ENCODE data around the gene CAMK2B.

DNA sequence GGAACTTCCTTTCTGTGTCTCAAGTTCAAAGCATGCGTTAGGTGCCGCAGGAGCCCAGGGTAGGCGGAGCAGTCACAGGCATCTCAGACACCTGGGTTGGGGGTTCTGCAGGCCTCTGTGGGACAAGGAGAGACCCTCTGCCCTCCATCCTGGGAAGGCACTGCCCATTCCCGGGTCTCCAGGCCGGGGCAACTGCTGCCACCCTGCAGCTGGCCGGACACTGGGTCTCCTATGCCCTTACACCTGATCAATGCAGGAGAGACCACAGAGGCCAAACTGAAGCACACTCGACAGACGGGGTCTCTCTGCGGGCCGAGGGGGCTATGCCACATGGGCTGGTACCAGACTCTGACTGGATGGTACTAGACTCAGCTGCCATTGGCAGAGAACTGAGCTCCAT lies 87.7 kb downstream of the CAMK2B start:
- TF ChIP-seq POLR2A (IDR thresholded peaks at IDR 0.05; ENCODE audit: low read depth, low read length), result no peak
- no peak for TF ChIP-seq TAF1 (IDR thresholded peaks at IDR 0.05; ENCODE audit: low read depth, low read length)
- no peak for TF ChIP-seq POLR2AphosphoS5 (IDR thresholded peaks at IDR 0.05; ENCODE audit: low read depth, low read length)
- TF ChIP-seq POU2F2 (IDR thresholded peaks at IDR 0.05; ENCODE audit: low read depth, low read length), result no peak
